ENCODE results near the gene COX6B2. TPM values are rescaled to one million over a fixed set of nuclear protein-coding genes. Genes with fewer than 3 reads are reported as not detected.

The COX6B2 gene
- total and polyA plus RNA-seq, 4 donors, result not detected

GRCh38 chr19:55311397-55311796 lies 43.1 kb downstream of the COX6B2 start:
- no peak overlapping the region for H3K9ac ChIP-seq (ENCODE audit: low read depth in 1 of 2, low read length in 2 of 2)
- no peak overlapping the region for H3K4me3 ChIP-seq (ENCODE audit: low read depth in 1 of 3, low read length in 3 of 3)
- H3K4me1 ChIP-seq (ENCODE audit: control insufficient read depth in 4 of 4, insufficient read depth in 4 of 4, low read length in 3 of 4), result no peaks in the 10 kb centered on the region
- no peak for DNase-seq (ENCODE audit: low spot score)
- no peak overlapping the region for H3K27ac ChIP-seq (ENCODE audit: low read depth in 1 of 2, low read length in 2 of 2)
- 88% methylated on average over 9 of the region's 9 CpGs for WGBS
- no peaks in the 10 kb centered on the region for H3K36me3 ChIP-seq (ENCODE audit: control insufficient read depth in 4 of 4, insufficient read depth in 3 of 4, low read depth in 1 of 4, low read length in 3 of 4)
- TF ChIP-seq YY1 (IDR thresholded peaks at IDR 0.05), result no peak
- TF ChIP-seq FOXA2 (IDR thresholded peaks at IDR 0.05), result no peak
- no peak for TF ChIP-seq HNF4G (IDR thresholded peaks at IDR 0.05)
- TF ChIP-seq TAF1 (conservative IDR thresholded peaks at IDR 0.05), result no peak
- TF ChIP-seq SP1 (IDR thresholded peaks at IDR 0.05), result no peak
- TF ChIP-seq RAD21 (IDR thresholded peaks at IDR 0.05), result no peak
- no peak for TF ChIP-seq JUND (IDR thresholded peaks at IDR 0.05)
- no peak for TF ChIP-seq REST (IDR thresholded peaks at IDR 0.05)
- no peak for TF ChIP-seq RXRA (IDR thresholded peaks at IDR 0.05)
- no peak for TF ChIP-seq ATF3 (IDR thresholded peaks at IDR 0.05)
- TF ChIP-seq HNF4A (conservative IDR thresholded peaks at IDR 0.05), result no peak
- no peak for TF ChIP-seq MAX (IDR thresholded peaks at IDR 0.05)
- TF ChIP-seq NR2F2 (IDR thresholded peaks at IDR 0.05), result no peak
- TF ChIP-seq EGR1 (IDR thresholded peaks at IDR 0.05; ENCODE audit: low read depth in 2 of 2), result no peak
- no peak for TF ChIP-seq CTCF (IDR thresholded peaks at IDR 0.05; ENCODE audit: low read depth, low read length, missing input control)
- no peak for TF ChIP-seq FOXA1 (IDR thresholded peaks at IDR 0.05)
- no peak for TF ChIP-seq ZBTB33 (IDR thresholded peaks at IDR 0.05)
- no peak for TF ChIP-seq GABPA (IDR thresholded peaks at IDR 0.05 in 1 of 2, conservative IDR thresholded peaks at IDR 0.05 in 1 of 2)
- peaks cover 0 to 3% (median 1%) of the 10 kb centered on the region in 4 donors for H3K9me3 ChIP-seq (ENCODE audit: control insufficient read depth in 4 of 4, low read length in 3 of 4)
- H3K27me3 ChIP-seq (ENCODE audit: control insufficient read depth in 4 of 4, insufficient read depth in 4 of 4, low read length in 3 of 4), result peaks cover 0 to 4% (median 0%) of the 10 kb centered on the region in 4 donors
